Activated naive CD8-positive, alpha-beta T cell treated with anti-CD3 and anti-CD28 coated beads, Interleukin-2, amount 50 U/mL, for 24 hours (primary cell): ENCODE data around the gene PCGF6.
"Not testable (repeated sequence)": the region's sequence is repeated elsewhere in the genome, so short reads cannot be mapped to it uniquely, and the experiment has no call there.

Experiments
- ATAC-seq: fragments of 150-1000 bp; cut with Tn5 transposase; one replicate; pipeline ENCODE4 v1.10.0; 2021
- DNase-seq: peaks from one replicate; pipeline ENCODE4 v3.0.0; 2021
- H3K27ac Mint-ChIP-seq: one replicate; pipeline ENCODE4 v1.8.0; 2021; ENCODE audit warnings: mild to moderate bottlenecking, mixed read lengths
- H3K27me3 Mint-ChIP-seq: one replicate; pipeline ENCODE4 v1.8.0; 2021; ENCODE audit warnings: mixed read lengths
- H3K36me3 Mint-ChIP-seq: one replicate; pipeline ENCODE4 v1.8.0; 2021; ENCODE audit warnings: low read depth, mixed read lengths
- H3K4me1 Mint-ChIP-seq: one replicate; pipeline ENCODE4 v1.8.0; 2021; ENCODE audit warnings: mixed read lengths
- H3K4me3 Mint-ChIP-seq: one replicate; pipeline ENCODE4 v1.8.0; 2021; ENCODE audit warnings: mild to moderate bottlenecking, moderate library complexity, mixed read lengths
- H3K9me3 Mint-ChIP-seq: one replicate; pipeline ENCODE4 v1.8.0; 2021; ENCODE audit warnings: mixed read lengths

PCGF6 gene

DNA sequence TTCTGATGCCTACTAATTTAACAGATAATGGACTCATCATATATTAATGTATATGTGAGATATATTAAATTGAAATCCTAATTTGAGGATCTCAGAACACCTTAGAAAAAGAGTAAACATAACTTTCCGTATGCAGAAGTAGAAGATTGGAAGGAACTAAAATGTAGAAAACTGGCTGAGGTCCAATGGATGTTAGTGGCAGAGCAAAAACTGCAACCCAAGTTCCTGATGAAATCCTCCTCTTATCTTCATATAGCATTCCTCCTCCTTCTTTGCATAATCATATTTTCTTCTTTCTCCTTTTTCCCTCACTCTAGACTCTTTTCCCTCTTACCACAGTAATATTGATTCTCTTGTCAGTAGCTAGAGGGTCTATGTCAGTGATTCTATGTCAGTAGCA is 68.0 kb downstream of the PCGF6 start:
- Mint-ChIP-seq H3K4me3 (no peak overlapping the region), H3K9me3 (peaks cover 5% of the 10 kb centered on the region), H3K27ac (no peak overlapping the region), H3K27me3 (peaks cover 48% of the 10 kb centered on the region), H3K4me1 (peaks cover 4% of the 10 kb centered on the region), H3K36me3 (no peaks in the 10 kb centered on the region)
- no peak for ATAC-seq
- no peak for DNase-seq

DNA sequence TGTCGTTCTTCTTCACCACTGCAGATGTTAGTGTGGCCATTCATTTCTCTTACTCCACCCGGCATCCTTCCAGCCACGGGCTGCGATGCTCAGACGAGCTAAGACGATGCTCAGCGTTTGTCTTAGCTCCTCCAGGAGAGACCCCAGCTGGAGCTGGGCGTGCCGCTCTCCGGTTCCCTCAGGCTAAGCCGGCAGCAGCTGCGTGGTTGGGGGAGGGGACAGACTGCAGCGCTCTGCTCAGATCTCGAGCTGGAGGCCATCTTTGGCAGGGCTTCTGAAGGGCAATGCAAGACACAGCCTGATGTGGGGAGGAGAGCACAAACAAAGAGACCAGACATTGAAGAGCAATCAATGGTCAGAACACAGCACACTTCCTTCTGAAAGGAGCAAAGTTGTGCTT is 69.2 kb downstream of the PCGF6 start:
- DNase-seq (no peak), ATAC-seq (no peak)
- Mint-ChIP-seq H3K27me3 (peaks cover 51% of the 10 kb centered on the region), H3K9me3 (peaks cover 5% of the 10 kb centered on the region), H3K4me1 (peaks cover 4% of the 10 kb centered on the region), H3K36me3 (no peaks in the 10 kb centered on the region), H3K27ac (no peak overlapping the region), H3K4me3 (no peak overlapping the region)

DNA sequence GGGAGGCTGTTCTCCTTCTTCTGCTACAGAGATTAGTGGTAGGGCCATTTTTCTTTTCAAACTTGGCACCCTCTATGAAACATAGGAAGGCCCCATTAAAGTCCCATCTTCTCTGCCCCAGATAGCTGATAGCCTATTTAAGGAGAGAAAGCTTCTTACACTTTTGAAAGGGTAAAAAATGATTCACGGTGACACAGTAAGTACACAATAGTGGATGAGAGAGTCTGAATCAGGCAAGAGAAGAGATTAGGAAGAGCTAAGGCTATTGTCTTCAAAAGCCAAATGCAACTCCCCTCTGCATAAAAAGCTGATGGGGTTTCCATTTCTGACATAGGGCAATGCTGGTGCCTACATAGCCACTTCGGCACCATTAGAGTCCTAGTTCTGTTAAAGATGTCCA is 70.4 kb downstream of the PCGF6 start:
- Mint-ChIP-seq H3K4me3 (no peak overlapping the region), H3K9me3 (peaks cover 5% of the 10 kb centered on the region), H3K27me3 (peaks cover 64% of the 10 kb centered on the region), H3K27ac (no peak overlapping the region), H3K36me3 (no peaks in the 10 kb centered on the region), H3K4me1 (peaks cover 4% of the 10 kb centered on the region)
- no peak for DNase-seq
- ATAC-seq = no peak

DNA sequence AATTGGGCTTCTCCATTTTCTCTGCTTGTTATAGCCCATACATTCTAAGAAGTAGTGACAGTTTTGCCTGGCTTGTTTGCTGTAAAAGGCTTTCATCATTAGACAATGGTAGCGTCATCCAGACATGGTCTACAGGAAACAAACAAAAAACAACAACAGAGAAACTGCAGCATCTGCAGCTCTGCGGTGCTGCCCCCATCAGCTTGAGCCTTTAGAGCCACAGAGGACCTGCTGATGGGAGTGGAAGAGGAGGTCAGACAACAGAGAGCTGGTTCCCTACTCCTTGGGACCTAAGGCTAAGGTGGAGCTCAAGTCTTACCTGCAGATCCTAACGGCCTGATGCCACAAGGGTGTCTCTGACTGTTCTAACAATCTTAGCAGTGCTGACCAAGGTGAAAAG is 70.9 kb downstream of the PCGF6 start:
- H3K36me3 Mint-ChIP-seq = no peaks in the 10 kb centered on the region
- no peak overlapping the region for H3K27ac Mint-ChIP-seq
- DNase-seq (no peak), ATAC-seq (no peak)
- H3K4me3 Mint-ChIP-seq = no peak overlapping the region
- peaks cover 5% of the 10 kb centered on the region for H3K9me3 Mint-ChIP-seq
- H3K4me1 Mint-ChIP-seq = peaks cover 4% of the 10 kb centered on the region
- peaks cover 68% of the 10 kb centered on the region for H3K27me3 Mint-ChIP-seq

DNA sequence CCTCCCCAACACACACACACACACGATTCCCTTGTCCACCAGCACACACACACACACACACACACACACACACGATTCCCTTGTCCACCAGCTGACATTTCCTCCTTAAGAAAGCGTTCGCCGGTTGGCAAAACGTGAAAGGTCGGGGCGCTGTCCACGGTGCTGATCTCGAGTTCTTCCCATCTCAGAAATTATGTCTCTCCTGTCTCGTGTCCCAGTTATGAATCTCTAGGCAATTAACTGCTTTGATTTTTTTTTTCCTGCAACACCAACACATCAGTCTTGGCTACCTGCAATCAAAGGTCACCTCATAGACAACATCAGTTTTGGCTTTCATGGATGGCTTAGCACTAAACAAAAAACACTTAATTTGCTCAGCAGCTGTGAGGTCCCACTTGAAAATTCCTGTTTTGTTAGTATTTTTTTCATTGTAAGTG is 72.1 kb downstream of the PCGF6 start:
- Mint-ChIP-seq H3K4me3 (peak overlapping the region; percentile 2), H3K36me3 (no peaks in the 10 kb centered on the region), H3K27ac (no peak overlapping the region), H3K27me3 (peaks cover 66% of the 10 kb centered on the region), H3K9me3 (peaks cover 5% of the 10 kb centered on the region), H3K4me1 (peaks cover 4% of the 10 kb centered on the region)
- DNase-seq (peak; percentile 64), ATAC-seq (no peak)

DNA sequence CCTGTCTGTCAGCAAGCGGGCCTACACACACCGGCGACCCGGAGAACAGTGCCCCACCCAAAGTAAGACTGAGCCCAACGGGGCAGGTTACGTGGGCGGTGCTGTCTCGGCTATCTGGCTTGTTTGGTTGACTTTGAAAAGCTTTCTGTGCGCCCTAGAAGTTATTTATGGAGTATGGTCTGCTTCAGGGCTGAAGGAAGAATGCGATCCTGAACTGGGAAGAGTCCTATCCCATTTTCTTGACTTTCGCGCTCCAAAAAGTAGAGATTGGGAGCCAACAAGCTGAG is 72.5 kb downstream of the PCGF6 start:
- H3K36me3 Mint-ChIP-seq = no peaks in the 10 kb centered on the region
- H3K4me1 Mint-ChIP-seq = peaks cover 4% of the 10 kb centered on the region
- no peak overlapping the region for H3K4me3 Mint-ChIP-seq
- no peak for DNase-seq
- no peak for ATAC-seq
- no peak overlapping the region for H3K27ac Mint-ChIP-seq
- H3K9me3 Mint-ChIP-seq = peaks cover 5% of the 10 kb centered on the region
- peaks cover 66% of the 10 kb centered on the region for H3K27me3 Mint-ChIP-seq

DNA sequence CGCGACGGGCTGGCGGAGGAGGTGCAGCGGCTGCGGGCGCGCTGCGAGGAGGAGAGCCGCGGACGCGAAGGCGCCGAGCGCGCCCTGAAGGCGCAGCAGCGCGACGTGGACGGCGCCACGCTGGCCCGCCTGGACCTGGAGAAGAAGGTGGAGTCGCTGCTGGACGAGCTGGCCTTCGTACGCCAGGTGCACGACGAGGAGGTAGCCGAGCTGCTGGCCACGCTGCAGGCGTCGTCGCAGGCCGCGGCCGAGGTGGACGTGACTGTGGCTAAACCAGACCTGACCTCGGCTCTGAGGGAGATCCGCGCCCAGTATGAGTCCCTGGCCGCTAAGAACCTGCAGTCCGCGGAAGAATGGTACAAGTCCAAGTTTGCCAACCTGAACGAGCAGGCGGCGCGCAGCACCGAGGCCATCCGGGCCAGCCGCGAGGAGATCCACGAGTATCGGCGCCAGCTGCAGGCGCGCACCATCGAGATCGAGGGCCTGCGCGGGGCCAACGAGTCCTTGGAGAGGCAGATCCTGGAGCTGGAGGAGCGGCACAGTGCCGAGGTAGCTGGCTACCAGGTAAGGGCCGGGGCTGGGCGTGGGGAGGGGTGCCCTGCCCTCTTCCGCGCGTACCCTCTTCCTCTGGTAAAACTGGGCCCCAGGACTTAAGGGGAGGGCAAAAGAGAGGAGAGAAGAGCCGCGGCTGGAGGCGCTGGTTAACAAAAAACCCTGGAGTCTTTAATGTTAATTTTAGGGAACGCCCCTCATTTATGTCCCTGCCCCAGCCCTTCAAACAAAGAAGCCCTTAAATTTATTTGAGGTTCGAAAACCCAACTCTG is 73.0 kb downstream of the PCGF6 start:
- Mint-ChIP-seq H3K27ac (no peak overlapping the region), H3K4me3 (no peak overlapping the region), H3K36me3 (no peaks in the 10 kb centered on the region), H3K4me1 (peaks cover 4% of the 10 kb centered on the region), H3K9me3 (peaks cover 5% of the 10 kb centered on the region), H3K27me3 (peaks cover 61% of the 10 kb centered on the region)
- DNase-seq (no peak), ATAC-seq (no peak)

DNA sequence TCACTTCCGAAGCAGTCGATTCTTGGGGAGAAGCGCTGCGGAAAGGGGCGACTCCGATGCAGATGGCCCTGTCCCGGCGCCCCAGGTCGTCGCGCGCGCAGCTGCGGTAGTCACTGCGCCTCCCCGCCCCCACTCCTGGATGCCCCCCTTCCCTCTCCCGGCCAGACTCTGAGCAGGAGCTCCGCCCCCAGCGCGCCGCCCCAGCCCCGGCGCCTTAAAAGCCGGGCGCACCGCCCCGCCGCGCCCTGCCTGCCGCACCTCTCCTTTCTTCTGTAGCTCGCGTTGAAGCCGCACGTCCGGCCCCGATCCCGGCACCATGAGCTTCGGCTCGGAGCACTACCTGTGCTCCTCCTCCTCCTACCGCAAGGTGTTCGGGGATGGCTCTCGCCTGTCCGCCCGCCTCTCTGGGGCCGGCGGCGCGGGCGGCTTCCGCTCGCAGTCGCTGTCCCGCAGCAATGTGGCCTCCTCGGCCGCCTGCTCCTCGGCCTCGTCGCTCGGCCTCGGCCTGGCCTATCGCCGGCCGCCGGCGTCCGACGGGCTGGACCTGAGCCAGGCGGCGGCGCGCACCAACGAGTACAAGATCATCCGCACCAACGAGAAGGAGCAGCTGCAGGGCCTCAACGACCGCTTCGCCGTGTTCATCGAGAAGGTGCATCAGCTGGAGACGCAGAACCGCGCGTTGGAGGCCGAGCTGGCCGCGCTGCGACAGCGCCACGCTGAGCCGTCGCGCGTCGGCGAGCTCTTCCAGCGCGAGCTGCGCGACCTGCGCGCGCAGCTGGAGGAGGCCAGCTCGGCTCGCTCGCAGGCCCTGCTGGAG is 73.8 kb downstream of the PCGF6 start, which contains the start of gene INA:
TSS of gene INA (plus strand) at position 243 of the 817 bp plus-strand sequence. CDS start at position 317, 74 bp downstream.
- peaks cover 5% of the 10 kb centered on the region for H3K9me3 Mint-ChIP-seq
- H3K4me3 Mint-ChIP-seq = peak within 1 kb of the TSS; percentile 24
- no peaks in the 10 kb centered on the region for H3K36me3 Mint-ChIP-seq
- no peak within 1 kb of the TSS for H3K27ac Mint-ChIP-seq
- peaks cover 59% of the 10 kb centered on the region for H3K27me3 Mint-ChIP-seq
- peak; percentile 65 for ATAC-seq
- H3K4me1 Mint-ChIP-seq = peaks cover 4% of the 10 kb centered on the region
- DNase-seq = peak; percentile 27

DNA sequence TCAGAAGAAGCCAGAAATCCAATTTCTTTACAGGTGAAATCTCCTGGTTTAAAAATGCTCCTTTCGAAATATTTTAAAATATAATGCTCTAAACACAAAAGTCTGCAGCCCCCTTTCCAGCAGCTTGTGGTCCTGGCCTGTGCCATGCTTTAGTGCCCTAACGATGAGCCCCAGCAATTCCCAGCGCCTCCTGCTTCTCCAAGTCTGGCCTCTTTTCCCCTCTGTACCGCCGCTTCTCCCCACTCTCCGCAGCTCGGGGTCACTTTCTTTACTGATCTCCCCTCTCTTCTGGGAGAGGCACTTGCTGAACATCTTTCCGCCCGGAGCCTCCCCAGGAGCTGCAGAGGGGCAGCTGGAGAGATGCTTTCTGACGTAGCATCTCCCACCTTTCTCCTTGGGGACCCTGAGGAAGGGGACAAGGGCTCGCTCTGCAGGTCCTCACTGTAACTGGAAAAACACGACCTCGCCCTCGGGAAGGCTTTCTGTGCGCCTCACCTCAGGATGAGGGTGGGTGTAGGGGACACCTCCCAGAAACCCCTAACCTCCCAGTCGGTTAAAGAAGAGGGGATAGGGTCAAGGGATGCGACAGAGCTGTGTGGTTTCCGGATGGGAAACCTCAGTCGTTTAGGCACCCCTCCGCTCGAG is 74.6 kb downstream of the PCGF6 start:
- Mint-ChIP-seq H3K36me3 (no peaks in the 10 kb centered on the region), H3K9me3 (peaks cover 5% of the 10 kb centered on the region), H3K4me3 (peak overlapping the region; percentile 24), H3K27me3 (peaks cover 52% of the 10 kb centered on the region), H3K4me1 (peaks cover 4% of the 10 kb centered on the region), H3K27ac (no peak overlapping the region)
- ATAC-seq (no peak), DNase-seq (no peak)

DNA sequence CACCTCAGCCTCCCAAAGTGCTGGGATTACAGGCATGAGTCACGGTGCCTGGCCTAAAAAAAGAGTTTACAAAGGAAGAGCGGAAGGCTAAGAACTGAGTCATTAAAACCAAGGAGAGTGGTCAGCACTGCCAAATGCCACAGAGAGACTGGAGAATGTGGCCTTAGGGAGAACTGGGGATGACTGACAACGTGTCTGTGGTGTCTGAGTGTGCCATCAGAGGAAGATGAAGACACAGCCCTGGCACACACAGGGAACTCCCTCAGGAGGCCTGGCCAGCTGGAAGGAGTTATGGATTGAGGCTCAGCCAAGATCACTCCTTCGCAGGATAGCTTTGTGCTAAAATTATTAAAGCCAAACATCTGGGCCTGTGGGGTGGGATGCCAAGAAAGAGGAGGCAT is 77.9 kb downstream of the PCGF6 start:
- H3K4me3 Mint-ChIP-seq = no peak overlapping the region
- no peak overlapping the region for H3K27ac Mint-ChIP-seq
- DNase-seq = no peak
- no peaks in the 10 kb centered on the region for H3K36me3 Mint-ChIP-seq
- ATAC-seq = no peak
- H3K27me3 Mint-ChIP-seq = peaks cover 29% of the 10 kb centered on the region
- H3K9me3 Mint-ChIP-seq = no peaks in the 10 kb centered on the region
- H3K4me1 Mint-ChIP-seq = no peaks in the 10 kb centered on the region

DNA sequence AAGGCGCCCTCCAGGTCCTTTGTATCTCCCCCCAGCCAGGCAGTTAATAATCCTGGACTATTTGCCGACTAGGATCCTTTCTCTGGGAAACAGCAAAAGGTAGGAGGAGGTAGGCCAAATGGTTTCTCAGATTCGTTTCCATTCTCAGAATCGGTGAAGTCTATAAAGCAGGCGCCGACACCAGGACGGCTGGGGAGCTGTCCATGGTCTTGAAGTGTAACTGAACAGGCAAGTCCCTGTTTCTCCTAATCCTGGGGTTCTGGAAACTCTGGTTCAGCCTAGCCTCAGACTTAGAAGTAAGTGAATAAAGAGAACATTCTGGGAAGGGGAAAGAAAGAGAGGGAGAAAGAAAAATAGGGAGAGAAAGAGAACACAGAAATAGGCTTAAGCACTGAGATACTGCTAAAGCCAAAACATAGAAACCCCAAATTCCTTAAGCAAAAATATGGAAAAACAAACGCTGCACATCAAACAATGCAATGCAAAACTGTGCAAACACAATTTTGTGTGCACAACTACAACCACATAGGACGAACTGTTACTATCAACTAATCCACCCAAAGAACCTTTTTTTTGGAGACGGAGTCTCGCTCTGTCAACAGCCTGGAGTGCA is 85.1 kb downstream of the PCGF6 start:
- H3K4me3 Mint-ChIP-seq = no peak overlapping the region
- no peaks in the 10 kb centered on the region for H3K36me3 Mint-ChIP-seq
- peaks cover 42% of the 10 kb centered on the region for H3K27me3 Mint-ChIP-seq
- peaks cover 4% of the 10 kb centered on the region for H3K9me3 Mint-ChIP-seq
- ATAC-seq (no peak), DNase-seq (peak; percentile 43)
- peaks cover 3% of the 10 kb centered on the region for H3K4me1 Mint-ChIP-seq
- no peak overlapping the region for H3K27ac Mint-ChIP-seq

DNA sequence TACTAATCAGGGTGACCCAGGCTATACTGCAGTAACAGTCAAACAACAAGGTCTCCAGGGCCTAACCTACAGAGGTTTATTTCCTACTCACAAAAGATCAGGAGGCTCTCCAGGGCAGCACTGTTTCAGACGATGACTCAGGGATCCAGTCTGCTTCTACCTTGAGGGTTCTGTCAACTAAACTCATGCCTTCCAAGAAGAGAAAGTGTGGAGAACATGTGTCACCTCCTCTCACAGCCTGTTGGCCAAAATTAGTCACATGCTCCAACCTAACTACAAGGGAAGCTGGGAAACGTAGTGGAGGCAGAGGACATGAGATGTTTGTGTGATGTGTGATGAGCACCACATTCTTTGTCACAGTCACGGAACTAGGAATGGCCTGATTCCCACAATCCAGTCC is 88.7 kb downstream of the PCGF6 start:
- peaks cover 38% of the 10 kb centered on the region for H3K27me3 Mint-ChIP-seq
- H3K27ac Mint-ChIP-seq = no peak overlapping the region
- H3K36me3 Mint-ChIP-seq = peaks cover 8% of the 10 kb centered on the region
- DNase-seq = no peak
- peak; percentile 87 for ATAC-seq
- H3K4me3 Mint-ChIP-seq = no peak overlapping the region
- peaks cover 3% of the 10 kb centered on the region for H3K4me1 Mint-ChIP-seq
- H3K9me3 Mint-ChIP-seq = peaks cover 15% of the 10 kb centered on the region

DNA sequence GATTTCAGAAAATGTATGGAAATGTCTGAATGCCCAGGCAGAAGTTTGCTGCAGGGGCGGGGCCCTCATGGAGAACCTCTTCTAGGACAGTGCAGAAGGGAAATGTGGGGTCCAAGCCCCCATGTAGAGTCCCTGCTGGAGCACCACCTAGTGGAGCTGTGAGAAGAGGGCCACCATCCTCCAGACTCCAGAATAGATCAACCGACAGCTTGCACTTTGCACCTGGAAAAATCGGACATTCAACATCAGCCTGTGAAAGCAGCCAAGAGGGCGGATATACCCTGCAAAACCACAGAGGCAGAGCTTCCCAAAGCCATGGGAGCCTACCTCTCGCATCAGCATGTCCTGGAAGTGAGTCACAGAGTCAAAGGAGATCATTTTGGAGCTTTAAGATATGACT is 91.0 kb downstream of the PCGF6 start:
- H3K36me3 Mint-ChIP-seq = peaks cover 8% of the 10 kb centered on the region
- H3K9me3 Mint-ChIP-seq = peaks cover 15% of the 10 kb centered on the region
- no peak for ATAC-seq
- H3K4me3 Mint-ChIP-seq = no peak overlapping the region
- no peak overlapping the region for H3K27ac Mint-ChIP-seq
- H3K4me1 Mint-ChIP-seq = peaks cover 3% of the 10 kb centered on the region
- H3K27me3 Mint-ChIP-seq = peaks cover 23% of the 10 kb centered on the region
- no peak for DNase-seq

DNA sequence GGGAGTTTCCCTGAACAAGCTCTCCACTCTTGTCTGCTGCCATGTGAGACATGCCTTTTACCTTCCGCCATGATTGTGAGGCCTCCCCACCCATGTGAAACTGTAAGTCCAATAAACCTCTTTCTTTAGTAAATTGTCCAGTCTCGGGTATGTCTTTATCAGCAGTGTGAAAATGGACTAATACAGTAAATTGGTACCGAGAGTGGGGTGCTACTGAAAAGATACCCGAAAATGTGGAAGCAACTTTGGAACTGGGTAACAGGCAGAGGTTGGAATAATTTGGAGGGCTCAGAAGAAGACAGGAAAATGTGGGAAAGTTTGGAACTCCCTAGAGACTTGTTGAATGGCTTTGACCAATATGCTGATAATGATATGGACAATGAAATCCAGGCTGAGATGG is 92.0 kb downstream of the PCGF6 start:
- peaks cover 19% of the 10 kb centered on the region for H3K27me3 Mint-ChIP-seq
- H3K9me3 Mint-ChIP-seq = peaks cover 15% of the 10 kb centered on the region
- not testable (repeated sequence) for H3K36me3 Mint-ChIP-seq, H3K27ac Mint-ChIP-seq, H3K4me3 Mint-ChIP-seq, ATAC-seq, H3K4me1 Mint-ChIP-seq, DNase-seq
